Progenitor cell of endocrine pancreas (in vitro differentiated cells): ENCODE results near the gene OR51L1. TPM values are rescaled to one million over a fixed set of nuclear protein-coding genes. Genes with fewer than 3 reads are reported as not detected.
"Not testable (repeated sequence)": the region's sequence is repeated elsewhere in the genome, so short reads cannot be mapped to it uniquely, and the experiment has no call there.

Experiments
- DNase-seq: peaks from one replicate; pipeline ENCODE4 v3.0.0; 2021; ENCODE audit warnings: low spot score; ENCODE audit not compliant: unreplicated experiment
- H3K27ac Mint-ChIP-seq: 2 replicates; pipeline ENCODE4 v1.8.0; 2021; ENCODE audit warnings: mild to moderate bottlenecking, moderate library complexity, mixed read lengths
- H3K27me3 Mint-ChIP-seq: 2 replicates; pipeline ENCODE4 v1.8.0; 2021; ENCODE audit warnings: mixed read lengths
- H3K36me3 Mint-ChIP-seq: 2 replicates; pipeline ENCODE4 v1.8.0; 2022; ENCODE audit warnings: mixed read lengths; ENCODE audit not compliant: insufficient read depth
- H3K4me1 Mint-ChIP-seq: 2 replicates; pipeline ENCODE4 v1.8.0; 2021; ENCODE audit warnings: low read depth, mixed read lengths
- H3K4me3 Mint-ChIP-seq: 2 replicates; pipeline ENCODE4 v1.8.0; 2021; ENCODE audit warnings: low read depth, mild to moderate bottlenecking, moderate library complexity, mixed read lengths
- H3K9me3 Mint-ChIP-seq: 2 replicates; pipeline ENCODE4 v1.8.0; 2021; ENCODE audit warnings: low read depth, mixed read lengths
- long read RNA-seq: library from polyadenylated mRNA; unstranded; transcript quantifications from one replicate; pipeline ENCODE4 v2.0.0, GENCODE V29; 2020
- total RNA-seq: library from RNA; stranded (reverse); gene quantifications from 2 replicates; pipeline ENCODE4 v1.2.1, GENCODE V29; 2021
- TF ChIP-seq, protein P1 (sequence below): fragments of 200-600 bp; sonication (generic); IDR thresholded peaks from one replicate; pipeline ENCODE4 v1.5.0; 2021; ENCODE audit warnings: antibody characterized with exemption, mild to moderate bottlenecking; ENCODE audit not compliant: unreplicated experiment

The OR51L1 gene, protein sequence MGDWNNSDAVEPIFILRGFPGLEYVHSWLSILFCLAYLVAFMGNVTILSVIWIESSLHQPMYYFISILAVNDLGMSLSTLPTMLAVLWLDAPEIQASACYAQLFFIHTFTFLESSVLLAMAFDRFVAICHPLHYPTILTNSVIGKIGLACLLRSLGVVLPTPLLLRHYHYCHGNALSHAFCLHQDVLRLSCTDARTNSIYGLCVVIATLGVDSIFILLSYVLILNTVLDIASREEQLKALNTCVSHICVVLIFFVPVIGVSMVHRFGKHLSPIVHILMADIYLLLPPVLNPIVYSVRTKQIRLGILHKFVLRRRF
- total RNA-seq = not detected in 2 replicates
- long read RNA-seq = 0 reads

GRCh38 chr11:4994551-4994950 is at the start of gene OR51L1:
OR51L1 (plus strand) TSS chr11:4994851; CDS start chr11:4998983, 4,132 bp downstream.
- H3K27ac Mint-ChIP-seq = peak within 1 kb of the TSS; percentile 40
- no peaks in the 10 kb centered on the region for H3K36me3 Mint-ChIP-seq
- H3K27me3 Mint-ChIP-seq = no peaks in the 10 kb centered on the region
- H3K4me3 Mint-ChIP-seq = peak within 1 kb of the TSS; percentile 23
- DNase-seq = no peak
- TF ChIP-seq, protein P1, sequence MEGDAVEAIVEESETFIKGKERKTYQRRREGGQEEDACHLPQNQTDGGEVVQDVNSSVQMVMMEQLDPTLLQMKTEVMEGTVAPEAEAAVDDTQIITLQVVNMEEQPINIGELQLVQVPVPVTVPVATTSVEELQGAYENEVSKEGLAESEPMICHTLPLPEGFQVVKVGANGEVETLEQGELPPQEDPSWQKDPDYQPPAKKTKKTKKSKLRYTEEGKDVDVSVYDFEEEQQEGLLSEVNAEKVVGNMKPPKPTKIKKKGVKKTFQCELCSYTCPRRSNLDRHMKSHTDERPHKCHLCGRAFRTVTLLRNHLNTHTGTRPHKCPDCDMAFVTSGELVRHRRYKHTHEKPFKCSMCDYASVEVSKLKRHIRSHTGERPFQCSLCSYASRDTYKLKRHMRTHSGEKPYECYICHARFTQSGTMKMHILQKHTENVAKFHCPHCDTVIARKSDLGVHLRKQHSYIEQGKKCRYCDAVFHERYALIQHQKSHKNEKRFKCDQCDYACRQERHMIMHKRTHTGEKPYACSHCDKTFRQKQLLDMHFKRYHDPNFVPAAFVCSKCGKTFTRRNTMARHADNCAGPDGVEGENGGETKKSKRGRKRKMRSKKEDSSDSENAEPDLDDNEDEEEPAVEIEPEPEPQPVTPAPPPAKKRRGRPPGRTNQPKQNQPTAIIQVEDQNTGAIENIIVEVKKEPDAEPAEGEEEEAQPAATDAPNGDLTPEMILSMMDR = no peak
- H3K9me3 Mint-ChIP-seq = no peaks in the 10 kb centered on the region
- peaks cover 23% of the 10 kb centered on the region for H3K4me1 Mint-ChIP-seq

- H3K27ac Mint-ChIP-seq = no peak within 1 kb of the TSS
- TF ChIP-seq, protein P1 = no peak
- no peaks in the 10 kb centered on the region for H3K4me1 Mint-ChIP-seq
- no peak within 1 kb of the TSS for H3K4me3 Mint-ChIP-seq
- DNase-seq = no peak
- no peaks in the 10 kb centered on the region for H3K36me3 Mint-ChIP-seq
- no peaks in the 10 kb centered on the region for H3K9me3 Mint-ChIP-seq
- no peaks in the 10 kb centered on the region for H3K27me3 Mint-ChIP-seq
Observed at GRCh38 chr11:4947505-4947904, 47.1 kb upstream of the OR51L1 start, which contains the start of gene OR51A4. OR51A4 (minus strand) TSS chr11:4947605; CDS start chr11:4947100, 505 bp downstream.

DNA sequence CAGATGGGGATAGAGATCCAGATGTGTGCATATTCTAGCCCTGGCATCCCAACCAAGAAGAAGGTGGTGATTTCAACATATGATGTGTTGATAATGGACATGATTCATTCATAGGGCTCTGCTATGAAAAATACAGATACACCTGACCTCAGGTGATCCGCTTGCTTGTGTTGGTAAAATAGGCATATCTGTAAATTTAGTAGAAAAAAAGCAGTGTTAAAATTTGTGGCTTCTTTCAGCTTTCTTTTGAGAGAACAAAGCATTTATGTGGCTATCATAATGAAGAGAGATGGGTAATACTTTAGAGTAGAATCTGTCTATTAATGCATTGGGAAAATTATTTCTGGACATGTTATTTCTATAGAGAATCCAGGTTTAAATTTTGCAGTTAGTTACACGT is 39.0 kb upstream of the OR51L1 start, which contains the start of gene OR51A2:
OR51A2 (minus strand) TSS at position 101 of the 400 bp plus-strand sequence; CDS start at position 101, 0 bp downstream.
- not testable (repeated sequence) for H3K4me3 Mint-ChIP-seq, H3K27ac Mint-ChIP-seq, H3K36me3 Mint-ChIP-seq, H3K9me3 Mint-ChIP-seq, DNase-seq, H3K4me1 Mint-ChIP-seq, H3K27me3 Mint-ChIP-seq

GRCh38 chr11:4957396-4957795 is 37.3 kb upstream of the OR51L1 start:
- Mint-ChIP-seq H3K4me3 (no peak overlapping the region), H3K27ac (no peak overlapping the region), H3K4me1 (peaks cover 2% of the 10 kb centered on the region), H3K27me3 (peaks cover 3% of the 10 kb centered on the region), H3K9me3 (no peaks in the 10 kb centered on the region), H3K36me3 (no peaks in the 10 kb centered on the region)
- no peak for DNase-seq
- TF ChIP-seq, protein P1 = no peak

DNA sequence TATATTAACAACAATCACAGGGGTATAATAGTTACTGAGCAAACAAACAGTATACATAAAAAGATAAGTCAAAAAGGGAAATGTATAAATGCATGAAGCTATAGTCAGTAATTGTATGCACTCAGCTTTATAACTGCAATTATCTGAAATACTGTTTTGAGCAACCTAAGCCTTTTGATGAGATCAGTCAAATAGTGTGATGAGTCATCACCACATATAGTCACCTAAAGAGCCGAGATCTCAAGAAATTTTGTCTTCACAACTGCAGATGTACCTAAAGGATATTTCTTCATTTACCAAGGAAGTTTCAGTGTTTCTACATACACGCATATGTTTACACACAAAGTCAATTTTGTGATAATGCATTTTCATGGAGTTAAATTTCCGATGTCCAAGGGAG is 33.8 kb upstream of the OR51L1 start:
- peaks cover 2% of the 10 kb centered on the region for H3K4me1 Mint-ChIP-seq
- DNase-seq = no peak
- peaks cover 10% of the 10 kb centered on the region for H3K9me3 Mint-ChIP-seq
- H3K4me3 Mint-ChIP-seq = no peak overlapping the region
- no peaks in the 10 kb centered on the region for H3K36me3 Mint-ChIP-seq
- TF ChIP-seq, protein P1 = no peak
- H3K27me3 Mint-ChIP-seq = no peaks in the 10 kb centered on the region
- no peak overlapping the region for H3K27ac Mint-ChIP-seq

- TF ChIP-seq, protein P1 = no peak
- no peak for DNase-seq
- Mint-ChIP-seq H3K4me1 (no peaks in the 10 kb centered on the region), H3K9me3 (peaks cover 10% of the 10 kb centered on the region), H3K27me3 (no peaks in the 10 kb centered on the region), H3K4me3 (no peak overlapping the region), H3K36me3 (no peaks in the 10 kb centered on the region), H3K27ac (no peak overlapping the region)
Observed at GRCh38 chr11:4962816-4963215, 31.8 kb upstream of the OR51L1 start.
